SK-N-SH treated with all-trans-retinoic acid at 6 μM for 48 hours (cell line): ENCODE data around the gene FDPS.

Source experiments
- ATAC-seq: fragments of 200-7000 bp; cut with Tn5 transposase; 3 replicates; pipeline ENCODE4 v1.9.1; 2020; ENCODE audit warnings: mild to moderate bottlenecking, moderate library complexity
- ARNTL ChIP-seq: fragments of 450-650 bp; formaldehyde crosslinking; IDR thresholded peaks from 2 replicates; pipeline ENCODE4 v1.5.0; 2020; ENCODE audit warnings: low read depth, mild to moderate bottlenecking, moderate library complexity, borderline replicate concordance
- BACH2 ChIP-seq: fragments of 250-450 bp; sonication (Bioruptor Pico); IDR thresholded peaks from 2 replicates; pipeline ENCODE4 v1.9.0; 2021; ENCODE audit warnings: mild to moderate bottlenecking, borderline replicate concordance
- CREB5 ChIP-seq: fragments of 250-450 bp; sonication (Bioruptor Pico); IDR thresholded peaks from 2 replicates; pipeline ENCODE4 v1.5.1; 2020; ENCODE audit warnings: low read depth, mild to moderate bottlenecking, moderate library complexity
- ESRRG ChIP-seq: fragments of 250-450 bp; sonication (Bioruptor Pico); IDR thresholded peaks from 2 replicates; pipeline ENCODE4 v1.6.1; 2021; ENCODE audit warnings: mild to moderate bottlenecking
- GLIS3 ChIP-seq: fragments of 250-450 bp; sonication (Bioruptor Pico); IDR thresholded peaks from 2 replicates; pipeline ENCODE4 v1.5.0; 2020; ENCODE audit warnings: mild to moderate bottlenecking, moderate library complexity
- ISL1 ChIP-seq: fragments of 250-450 bp; sonication (Bioruptor Pico); IDR thresholded peaks from 2 replicates; pipeline ENCODE4 v2.1.2; 2022; ENCODE audit warnings: mild to moderate bottlenecking, moderate library complexity
- PATZ1 ChIP-seq: fragments of 250-450 bp; sonication (Bioruptor Pico); IDR thresholded peaks from 2 replicates; pipeline ENCODE4 v1.8.0; 2020; ENCODE audit warnings: mild to moderate bottlenecking, moderate library complexity, borderline replicate concordance
- PPARA ChIP-seq: fragments of 250-450 bp; sonication (Bioruptor Pico); IDR thresholded peaks from 2 replicates; pipeline ENCODE4 v1.5.0; 2020; ENCODE audit warnings: mild to moderate bottlenecking, borderline replicate concordance
- SNAI2 ChIP-seq: fragments of 250-450 bp; sonication (Bioruptor Pico); IDR thresholded peaks from 2 replicates; pipeline ENCODE4 v1.5.0; 2020; ENCODE audit warnings: mild to moderate bottlenecking, moderate library complexity
- TCF4 ChIP-seq: fragments of 250-450 bp; sonication (Bioruptor Pico); IDR thresholded peaks from 2 replicates; pipeline ENCODE4 v1.8.0; 2021; ENCODE audit warnings: mild to moderate bottlenecking, moderate library complexity, borderline replicate concordance
- TOX ChIP-seq: fragments of 250-450 bp; sonication (Bioruptor Pico); IDR thresholded peaks from 2 replicates; pipeline ENCODE4 v1.8.0; 2021; ENCODE audit warnings: mild to moderate bottlenecking, moderate library complexity, borderline replicate concordance
- TSHZ2 ChIP-seq: fragments of 250-450 bp; sonication (Bioruptor Pico); IDR thresholded peaks from 2 replicates; pipeline ENCODE4 v1.5.0; 2020; ENCODE audit warnings: mild to moderate bottlenecking, moderate library complexity
- ZC3H10 ChIP-seq: fragments of 250-450 bp; sonication (Bioruptor Pico); IDR thresholded peaks from 2 replicates; pipeline ENCODE4 v1.5.1; 2021; ENCODE audit warnings: mild to moderate bottlenecking, moderate library complexity
- ZFP3 ChIP-seq: fragments of 250-450 bp; sonication (Bioruptor Pico); IDR thresholded peaks from 2 replicates; pipeline ENCODE4 v1.5.0; 2020; ENCODE audit warnings: mild to moderate bottlenecking, moderate library complexity
- ZNF565 ChIP-seq: fragments of 450-650 bp; formaldehyde crosslinking; conservative IDR thresholded peaks from 2 replicates; pipeline ENCODE4 v1.5.0; 2020; ENCODE audit warnings: low read depth, mild to moderate bottlenecking, moderate library complexity
- ZNF70 ChIP-seq: fragments of 450-650 bp; formaldehyde crosslinking; IDR thresholded peaks from 2 replicates; pipeline ENCODE4 v1.5.0; 2020; ENCODE audit warnings: mild to moderate bottlenecking, moderate library complexity
- ZNF8 ChIP-seq: fragments of 450-650 bp; formaldehyde crosslinking; IDR thresholded peaks from 2 replicates; pipeline ENCODE4 v1.5.0; 2020; ENCODE audit warnings: mild to moderate bottlenecking, moderate library complexity
- TF ChIP-seq, protein P1 (sequence below): fragments of 250-450 bp; sonication (Bioruptor Pico); IDR thresholded peaks from 2 replicates; pipeline ENCODE4 v1.5.1; 2021; ENCODE audit warnings: mild to moderate bottlenecking, moderate library complexity

The FDPS gene

DNA sequence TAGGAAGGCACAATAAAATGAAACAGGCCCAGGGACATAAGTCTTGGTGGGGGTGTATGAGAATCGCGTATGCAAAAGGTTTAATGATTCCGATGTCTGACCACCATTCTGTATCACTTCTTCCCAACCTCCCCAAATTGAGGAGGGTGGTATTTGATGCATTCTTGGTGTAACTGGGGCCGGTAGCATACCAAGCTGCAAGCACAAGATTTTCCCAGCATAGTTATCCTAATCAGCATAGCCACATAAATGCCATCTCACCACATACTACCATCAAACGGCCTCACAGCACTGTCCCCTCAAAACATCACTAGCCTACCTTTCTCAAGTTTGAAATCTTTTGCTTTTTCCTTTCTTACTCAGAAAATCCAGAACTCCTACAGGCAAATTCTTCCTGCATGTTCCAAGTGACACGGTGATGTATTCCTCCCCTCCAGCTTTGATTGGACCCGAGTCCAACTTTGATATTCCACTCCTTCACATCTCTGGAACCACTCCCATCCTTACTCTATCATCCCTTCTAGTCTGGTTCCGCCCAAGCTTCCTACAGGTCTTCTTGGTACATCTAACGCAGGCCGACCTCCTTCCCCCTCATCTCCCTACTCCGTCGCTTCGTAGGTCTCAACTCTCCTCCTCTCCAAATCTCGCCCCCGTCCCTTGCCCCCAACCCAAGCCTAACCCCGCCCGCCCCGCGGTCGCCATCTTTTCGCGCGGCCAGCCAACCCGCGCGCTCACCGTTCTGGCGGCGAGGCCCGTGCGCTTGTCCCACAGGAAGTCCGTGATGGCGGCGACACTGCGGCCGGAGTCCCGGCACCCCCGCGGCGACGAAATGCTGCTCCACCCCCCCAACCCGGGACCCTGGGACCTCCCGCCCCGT, 36.0 kb upstream of the FDPS start:
- TF ChIP-seq SNAI2 (CRISPR knock-in tag) (no peak), TOX (CRISPR knock-in tag) (no peak), BACH2 (CRISPR knock-in tag) (no peak), ZNF565 (CRISPR knock-in tag) (no peak), CREB5 (CRISPR knock-in tag) (no peak), ISL1 (CRISPR knock-in tag) (no peak), PATZ1 (CRISPR knock-in tag) (no peak), TCF4 (CRISPR knock-in tag) (no peak), ESRRG (CRISPR knock-in tag) (no peak), ARNTL (no peak), PPARA (CRISPR knock-in tag) (no peak), GLIS3 (no peak), TSHZ2 (CRISPR knock-in tag) (no peak), ZNF8 (CRISPR knock-in tag) (no peak), ZNF70 (CRISPR knock-in tag) (no peak)
- TF ChIP-seq, protein P1, sequence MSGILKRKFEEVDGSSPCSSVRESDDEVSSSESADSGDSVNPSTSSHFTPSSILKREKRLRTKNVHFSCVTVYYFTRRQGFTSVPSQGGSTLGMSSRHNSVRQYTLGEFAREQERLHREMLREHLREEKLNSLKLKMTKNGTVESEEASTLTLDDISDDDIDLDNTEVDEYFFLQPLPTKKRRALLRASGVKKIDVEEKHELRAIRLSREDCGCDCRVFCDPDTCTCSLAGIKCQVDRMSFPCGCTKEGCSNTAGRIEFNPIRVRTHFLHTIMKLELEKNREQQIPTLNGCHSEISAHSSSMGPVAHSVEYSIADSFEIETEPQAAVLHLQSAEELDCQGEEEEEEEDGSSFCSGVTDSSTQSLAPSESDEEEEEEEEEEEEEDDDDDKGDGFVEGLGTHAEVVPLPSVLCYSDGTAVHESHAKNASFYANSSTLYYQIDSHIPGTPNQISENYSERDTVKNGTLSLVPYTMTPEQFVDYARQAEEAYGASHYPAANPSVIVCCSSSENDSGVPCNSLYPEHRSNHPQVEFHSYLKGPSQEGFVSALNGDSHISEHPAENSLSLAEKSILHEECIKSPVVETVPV (CRISPR knock-in tag): no peak
- ATAC-seq: peak; percentile 62

- peak; percentile 87 for ATAC-seq
- TF ChIP-seq ZC3H10 (CRISPR knock-in tag) (no peak), ZNF70 (CRISPR knock-in tag) (no peak)
- TF ChIP-seq, all 23 proteins: peak for 0
These were observed 35.1 kb upstream of the FDPS start, which contains the start of gene CLK2 for GRCh38 chr1:155273343-155274245. Gene CLK2 (minus strand): TSS chr1:155273504. CDS start chr1:155270977, 2,527 bp downstream.

DNA sequence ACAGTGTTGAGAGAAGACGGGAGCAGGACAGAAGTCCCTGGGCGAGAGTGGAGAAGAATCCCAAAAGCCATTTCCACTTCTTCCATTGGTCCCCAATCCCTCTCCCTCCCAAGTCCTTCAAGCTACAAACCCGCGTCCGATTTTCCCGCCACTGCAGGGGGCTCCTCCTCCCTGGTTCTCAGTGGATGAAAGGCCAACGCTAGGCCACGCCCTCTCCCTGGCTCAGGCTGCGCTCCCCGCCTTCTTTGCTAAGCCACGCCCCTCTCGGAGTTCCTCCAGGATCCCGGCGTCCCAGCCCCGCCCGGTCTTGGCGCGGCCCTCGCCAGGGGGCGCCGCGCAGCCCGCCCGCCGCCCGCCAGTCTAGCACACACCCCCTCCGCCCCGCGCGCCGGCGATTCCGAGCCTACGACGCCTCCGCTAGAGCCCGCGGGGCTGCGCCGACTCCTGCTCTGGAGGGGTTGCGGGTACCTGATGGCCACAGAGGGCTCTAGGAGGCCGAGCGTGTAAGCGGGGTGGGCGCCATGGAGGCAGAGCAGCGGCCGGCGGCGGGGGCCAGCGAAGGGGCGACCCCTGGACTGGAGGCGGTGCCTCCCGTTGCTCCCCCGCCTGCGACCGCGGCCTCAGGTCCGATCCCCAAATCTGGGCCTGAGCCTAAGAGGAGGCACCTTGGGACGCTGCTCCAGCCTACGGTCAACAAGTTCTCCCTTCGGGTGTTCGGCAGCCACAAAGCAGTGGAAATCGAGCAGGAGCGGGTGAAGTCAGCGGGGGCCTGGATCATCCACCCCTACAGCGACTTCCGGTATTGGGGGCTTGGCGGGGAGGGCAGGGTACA, 31.4 kb upstream of the FDPS start, which contains the start of gene HCN3:
TSS of gene HCN3 (plus strand) at position 394 of the 832 bp plus-strand sequence. CDS start at position 522, 128 bp downstream.
- TF ChIP-seq ZC3H10 (CRISPR knock-in tag) (no peak), ZNF8 (CRISPR knock-in tag) (no peak), ARNTL (no peak), ZFP3 (CRISPR knock-in tag) (peak; percentile 59; the same call in 1 of the 2 replicates)
- TF ChIP-seq, protein P1 (CRISPR knock-in tag): no peak
- ATAC-seq: peak; percentile 80
